SK-N-SH (cell line): ENCODE results near the gene RAET1L.

Source experiments
- TF ChIP-seq, protein P1 (sequence below): IDR thresholded peaks from 2 replicates; pipeline ENCODE4 v1.6.1; 2012; ENCODE audit warnings: mild to moderate bottlenecking, low read depth, low read length, moderate library complexity
- TF ChIP-seq, protein P2 (sequence below): fragments of 200-600 bp; sonication (generic); IDR thresholded peaks from 2 replicates; pipeline ENCODE4 v1.6.1; 2017; ENCODE audit warnings: antibody characterized with exemption, mild to moderate bottlenecking, moderate library complexity

DNA sequence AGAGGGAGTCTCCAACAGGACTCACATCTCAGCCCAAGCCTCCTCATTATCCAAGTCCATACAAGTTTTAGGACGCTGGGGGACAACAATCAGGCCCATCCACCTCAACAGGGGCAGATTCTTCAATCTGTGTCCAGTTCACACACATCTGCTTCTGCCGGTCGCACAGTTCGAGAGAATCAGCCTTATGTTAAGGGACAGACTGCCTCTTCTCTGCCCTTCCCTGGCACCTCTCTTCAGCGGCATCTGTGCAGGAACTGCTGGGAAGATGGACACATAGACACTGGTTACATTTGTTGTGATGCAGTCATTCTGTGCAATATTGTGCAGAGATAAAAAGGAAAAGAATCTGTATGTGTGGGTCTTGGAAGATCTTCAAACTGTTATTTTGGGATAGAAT, 40.6 kb downstream of the RAET1L start:
- TF ChIP-seq, protein P1, sequence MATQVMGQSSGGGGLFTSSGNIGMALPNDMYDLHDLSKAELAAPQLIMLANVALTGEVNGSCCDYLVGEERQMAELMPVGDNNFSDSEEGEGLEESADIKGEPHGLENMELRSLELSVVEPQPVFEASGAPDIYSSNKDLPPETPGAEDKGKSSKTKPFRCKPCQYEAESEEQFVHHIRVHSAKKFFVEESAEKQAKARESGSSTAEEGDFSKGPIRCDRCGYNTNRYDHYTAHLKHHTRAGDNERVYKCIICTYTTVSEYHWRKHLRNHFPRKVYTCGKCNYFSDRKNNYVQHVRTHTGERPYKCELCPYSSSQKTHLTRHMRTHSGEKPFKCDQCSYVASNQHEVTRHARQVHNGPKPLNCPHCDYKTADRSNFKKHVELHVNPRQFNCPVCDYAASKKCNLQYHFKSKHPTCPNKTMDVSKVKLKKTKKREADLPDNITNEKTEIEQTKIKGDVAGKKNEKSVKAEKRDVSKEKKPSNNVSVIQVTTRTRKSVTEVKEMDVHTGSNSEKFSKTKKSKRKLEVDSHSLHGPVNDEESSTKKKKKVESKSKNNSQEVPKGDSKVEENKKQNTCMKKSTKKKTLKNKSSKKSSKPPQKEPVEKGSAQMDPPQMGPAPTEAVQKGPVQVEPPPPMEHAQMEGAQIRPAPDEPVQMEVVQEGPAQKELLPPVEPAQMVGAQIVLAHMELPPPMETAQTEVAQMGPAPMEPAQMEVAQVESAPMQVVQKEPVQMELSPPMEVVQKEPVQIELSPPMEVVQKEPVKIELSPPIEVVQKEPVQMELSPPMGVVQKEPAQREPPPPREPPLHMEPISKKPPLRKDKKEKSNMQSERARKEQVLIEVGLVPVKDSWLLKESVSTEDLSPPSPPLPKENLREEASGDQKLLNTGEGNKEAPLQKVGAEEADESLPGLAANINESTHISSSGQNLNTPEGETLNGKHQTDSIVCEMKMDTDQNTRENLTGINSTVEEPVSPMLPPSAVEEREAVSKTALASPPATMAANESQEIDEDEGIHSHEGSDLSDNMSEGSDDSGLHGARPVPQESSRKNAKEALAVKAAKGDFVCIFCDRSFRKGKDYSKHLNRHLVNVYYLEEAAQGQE, result no peak
- TF ChIP-seq, protein P2, sequence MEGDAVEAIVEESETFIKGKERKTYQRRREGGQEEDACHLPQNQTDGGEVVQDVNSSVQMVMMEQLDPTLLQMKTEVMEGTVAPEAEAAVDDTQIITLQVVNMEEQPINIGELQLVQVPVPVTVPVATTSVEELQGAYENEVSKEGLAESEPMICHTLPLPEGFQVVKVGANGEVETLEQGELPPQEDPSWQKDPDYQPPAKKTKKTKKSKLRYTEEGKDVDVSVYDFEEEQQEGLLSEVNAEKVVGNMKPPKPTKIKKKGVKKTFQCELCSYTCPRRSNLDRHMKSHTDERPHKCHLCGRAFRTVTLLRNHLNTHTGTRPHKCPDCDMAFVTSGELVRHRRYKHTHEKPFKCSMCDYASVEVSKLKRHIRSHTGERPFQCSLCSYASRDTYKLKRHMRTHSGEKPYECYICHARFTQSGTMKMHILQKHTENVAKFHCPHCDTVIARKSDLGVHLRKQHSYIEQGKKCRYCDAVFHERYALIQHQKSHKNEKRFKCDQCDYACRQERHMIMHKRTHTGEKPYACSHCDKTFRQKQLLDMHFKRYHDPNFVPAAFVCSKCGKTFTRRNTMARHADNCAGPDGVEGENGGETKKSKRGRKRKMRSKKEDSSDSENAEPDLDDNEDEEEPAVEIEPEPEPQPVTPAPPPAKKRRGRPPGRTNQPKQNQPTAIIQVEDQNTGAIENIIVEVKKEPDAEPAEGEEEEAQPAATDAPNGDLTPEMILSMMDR, result no peak
